ENCODE measurements around the gene FBXW7.
"Not testable (repeated sequence)": the region's sequence is repeated elsewhere in the genome, so short reads cannot be mapped to it uniquely, and the experiment has no call there.

Gene FBXW7

DNA sequence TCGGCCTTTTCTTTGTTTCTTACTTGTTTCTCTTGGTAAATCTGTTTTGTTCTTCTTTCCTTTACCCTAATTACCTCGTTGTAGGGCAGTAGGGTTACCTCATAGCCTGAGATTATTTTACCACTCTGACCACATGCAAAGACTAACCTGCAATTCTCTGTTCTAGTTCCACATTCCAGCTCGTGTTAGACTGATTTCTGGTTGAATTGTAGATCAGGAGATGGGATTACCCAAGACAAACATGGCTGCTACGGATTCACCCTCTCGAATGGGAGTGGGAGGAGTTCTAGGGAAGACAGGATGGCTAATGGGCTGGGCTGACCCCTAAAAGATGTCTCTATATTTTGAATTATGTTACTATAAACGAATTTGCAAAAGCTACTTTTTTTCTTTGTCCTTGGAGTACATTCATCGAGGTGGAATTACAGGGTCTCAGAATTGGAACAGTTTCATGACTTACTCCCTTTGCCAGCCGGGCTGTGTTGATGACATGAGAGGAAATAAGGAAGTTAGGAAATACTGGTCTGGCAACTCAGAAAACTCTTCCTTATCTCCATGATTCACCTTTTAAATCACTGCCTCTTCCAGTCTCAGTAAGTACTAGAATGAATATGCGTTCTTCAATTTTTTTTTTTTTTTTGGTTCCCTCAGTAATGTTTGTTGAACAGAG lies 36.7 kb upstream of the FBXW7 start:
- H3K4me1 ChIP-seq (ENCODE audit: control insufficient read depth, insufficient read depth, low read length), result no peaks in the 10 kb centered on the region
- H3K36me3 ChIP-seq (ENCODE audit: control insufficient read depth, insufficient read depth, low read length), result no peaks in the 10 kb centered on the region
- H3K9ac ChIP-seq (ENCODE audit: low read length), result no peak overlapping the region
- H3K27ac ChIP-seq (ENCODE audit: low read depth, low read length), result no peak overlapping the region
- H3K4me3 ChIP-seq (ENCODE audit: low read depth, low read length), result no peak overlapping the region
- no peaks in the 10 kb centered on the region for H3K27me3 ChIP-seq (ENCODE audit: control insufficient read depth, insufficient read depth, low read length)
- no peaks in the 10 kb centered on the region for H3K9me3 ChIP-seq (ENCODE audit: control insufficient read depth, insufficient read depth, low read depth, low read length)

DNA sequence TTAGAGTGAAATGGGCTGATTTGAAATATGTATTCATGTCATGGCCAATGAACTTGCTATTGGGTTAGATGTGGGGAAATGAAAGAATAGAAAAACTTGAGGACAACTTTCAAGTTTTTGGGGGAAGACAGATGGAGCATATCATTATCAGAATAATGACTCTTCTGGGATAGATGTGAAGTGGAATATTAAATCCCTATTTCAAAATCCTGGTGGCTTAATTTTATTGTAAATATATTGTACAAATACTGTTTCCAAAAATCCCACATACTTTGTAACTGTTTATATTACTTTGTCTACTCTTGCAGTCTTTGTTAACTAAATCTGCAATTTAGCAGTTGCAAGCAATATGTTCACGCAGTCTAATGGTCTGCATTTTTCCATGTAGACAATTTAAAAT lies 35.9 kb upstream of the FBXW7 start:
- no peaks in the 10 kb centered on the region for H3K9me3 ChIP-seq (ENCODE audit: control insufficient read depth, insufficient read depth, low read depth, low read length)
- H3K36me3 ChIP-seq (ENCODE audit: control insufficient read depth, insufficient read depth, low read length), result no peaks in the 10 kb centered on the region
- H3K9ac ChIP-seq (ENCODE audit: low read length), result no peak overlapping the region
- no peak overlapping the region for H3K27ac ChIP-seq (ENCODE audit: low read depth, low read length)
- no peaks in the 10 kb centered on the region for H3K27me3 ChIP-seq (ENCODE audit: control insufficient read depth, insufficient read depth, low read length)
- H3K4me1 ChIP-seq (ENCODE audit: control insufficient read depth, insufficient read depth, low read length), result no peaks in the 10 kb centered on the region
- no peak overlapping the region for H3K4me3 ChIP-seq (ENCODE audit: low read depth, low read length)

DNA sequence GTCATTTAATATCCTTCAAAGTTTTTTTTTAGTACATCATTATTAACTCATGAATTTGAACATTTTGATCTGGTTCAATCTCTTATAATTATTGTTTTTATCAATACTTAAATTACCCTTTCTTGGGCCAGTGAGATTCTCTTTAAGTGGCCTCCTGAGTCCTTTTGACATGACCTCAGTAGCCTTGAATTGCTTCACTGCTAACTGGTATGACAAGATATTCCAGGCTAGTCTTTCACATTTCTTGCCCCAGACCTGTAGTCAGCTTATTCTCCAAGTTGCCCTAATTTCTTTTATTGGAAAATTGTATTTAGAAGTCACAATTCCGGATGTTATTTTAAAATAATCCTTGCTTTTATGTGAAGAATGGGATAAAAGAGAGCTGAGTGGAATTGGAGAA lies 35.4 kb upstream of the FBXW7 start:
- Histone ChIP-seq H3K4me1 (ENCODE audit: control insufficient read depth, insufficient read depth, low read length) (no peaks in the 10 kb centered on the region), H3K27me3 (ENCODE audit: control insufficient read depth, insufficient read depth, low read length) (no peaks in the 10 kb centered on the region), H3K27ac (ENCODE audit: low read depth, low read length) (no peak overlapping the region), H3K36me3 (ENCODE audit: control insufficient read depth, insufficient read depth, low read length) (no peaks in the 10 kb centered on the region), H3K9ac (ENCODE audit: low read length) (no peak overlapping the region), H3K9me3 (ENCODE audit: control insufficient read depth, insufficient read depth, low read depth, low read length) (no peaks in the 10 kb centered on the region), H3K4me3 (ENCODE audit: low read depth, low read length) (no peak overlapping the region)

DNA sequence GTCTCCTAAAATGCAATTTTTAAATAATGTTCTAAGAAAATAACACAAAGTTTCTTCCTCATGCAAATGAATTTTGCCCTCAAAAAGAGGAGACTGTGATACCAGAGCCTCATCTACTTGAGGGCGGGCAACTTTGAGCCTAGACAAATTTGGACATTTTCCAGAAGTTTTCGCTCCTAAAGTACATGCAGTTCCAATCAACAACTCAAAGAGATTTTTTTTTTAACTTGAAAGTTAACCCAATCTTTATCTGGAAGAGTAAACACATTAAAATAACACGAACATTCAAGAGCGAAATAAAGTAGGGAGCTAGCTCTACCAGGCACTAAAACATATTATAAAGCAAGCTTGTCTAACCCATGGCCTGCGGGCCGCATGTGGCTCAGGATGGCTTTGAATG lies 29.4 kb upstream of the FBXW7 start:
- Histone ChIP-seq H3K9me3 (ENCODE audit: control insufficient read depth, insufficient read depth, low read depth, low read length) (no peaks in the 10 kb centered on the region), H3K27ac (ENCODE audit: low read depth, low read length) (no peak overlapping the region), H3K9ac (ENCODE audit: low read length) (no peak overlapping the region), H3K4me3 (ENCODE audit: low read depth, low read length) (no peak overlapping the region), H3K27me3 (ENCODE audit: control insufficient read depth, insufficient read depth, low read length) (no peaks in the 10 kb centered on the region), H3K4me1 (ENCODE audit: control insufficient read depth, insufficient read depth, low read length) (no peaks in the 10 kb centered on the region), H3K36me3 (ENCODE audit: control insufficient read depth, insufficient read depth, low read length) (no peaks in the 10 kb centered on the region)

DNA sequence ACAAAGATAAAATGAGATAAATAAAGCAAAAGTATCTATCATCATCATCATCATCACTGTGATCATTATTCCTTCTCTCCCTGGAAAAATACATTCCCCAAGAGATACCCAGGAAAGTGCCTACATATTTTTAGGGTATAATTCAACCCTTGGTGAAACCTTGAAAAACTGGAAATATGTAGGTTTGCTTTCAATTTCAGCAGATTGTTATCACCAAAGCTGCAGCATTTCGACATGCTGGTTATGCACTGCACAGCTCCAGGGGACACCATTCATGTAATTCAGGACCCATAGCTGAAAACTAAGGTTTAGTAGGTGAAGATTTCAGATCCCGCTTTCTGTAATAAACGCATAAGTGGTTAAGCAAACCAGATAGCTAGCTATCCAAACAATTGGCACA lies 28.4 kb upstream of the FBXW7 start:
- Histone ChIP-seq H3K27me3 (ENCODE audit: control insufficient read depth, insufficient read depth, low read length) (no peaks in the 10 kb centered on the region), H3K27ac (ENCODE audit: low read depth, low read length) (no peak overlapping the region), H3K9ac (ENCODE audit: low read length) (no peak overlapping the region), H3K9me3 (ENCODE audit: control insufficient read depth, insufficient read depth, low read depth, low read length) (no peaks in the 10 kb centered on the region), H3K4me3 (ENCODE audit: low read depth, low read length) (no peak overlapping the region), H3K36me3 (ENCODE audit: control insufficient read depth, insufficient read depth, low read length) (no peaks in the 10 kb centered on the region), H3K4me1 (ENCODE audit: control insufficient read depth, insufficient read depth, low read length) (no peaks in the 10 kb centered on the region)

DNA sequence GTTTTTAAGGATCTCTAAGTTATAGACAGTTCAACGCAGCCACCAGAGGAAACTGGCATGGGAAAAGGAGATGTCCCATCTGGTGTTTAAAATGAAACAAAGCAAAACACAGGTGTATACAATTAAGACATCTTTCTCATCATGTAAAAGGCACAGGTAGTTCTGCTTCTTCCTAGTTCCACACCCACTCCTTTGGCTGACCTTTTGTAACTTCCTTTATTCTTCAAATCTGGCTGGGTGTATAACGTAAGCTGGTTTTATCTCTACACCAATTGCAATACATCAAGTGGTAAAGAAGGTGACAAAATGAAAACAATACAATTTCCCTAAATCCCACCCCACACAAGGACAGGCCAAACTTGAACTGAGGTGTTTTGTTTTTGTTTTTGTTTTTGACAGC lies 27.3 kb upstream of the FBXW7 start:
- no peaks in the 10 kb centered on the region for H3K9me3 ChIP-seq (ENCODE audit: control insufficient read depth, insufficient read depth, low read depth, low read length)
- no peak overlapping the region for H3K4me3 ChIP-seq (ENCODE audit: low read depth, low read length)
- no peaks in the 10 kb centered on the region for H3K36me3 ChIP-seq (ENCODE audit: control insufficient read depth, insufficient read depth, low read length)
- no peaks in the 10 kb centered on the region for H3K4me1 ChIP-seq (ENCODE audit: control insufficient read depth, insufficient read depth, low read length)
- no peaks in the 10 kb centered on the region for H3K27me3 ChIP-seq (ENCODE audit: control insufficient read depth, insufficient read depth, low read length)
- H3K27ac ChIP-seq (ENCODE audit: low read depth, low read length), result no peak overlapping the region
- no peak overlapping the region for H3K9ac ChIP-seq (ENCODE audit: low read length)

DNA sequence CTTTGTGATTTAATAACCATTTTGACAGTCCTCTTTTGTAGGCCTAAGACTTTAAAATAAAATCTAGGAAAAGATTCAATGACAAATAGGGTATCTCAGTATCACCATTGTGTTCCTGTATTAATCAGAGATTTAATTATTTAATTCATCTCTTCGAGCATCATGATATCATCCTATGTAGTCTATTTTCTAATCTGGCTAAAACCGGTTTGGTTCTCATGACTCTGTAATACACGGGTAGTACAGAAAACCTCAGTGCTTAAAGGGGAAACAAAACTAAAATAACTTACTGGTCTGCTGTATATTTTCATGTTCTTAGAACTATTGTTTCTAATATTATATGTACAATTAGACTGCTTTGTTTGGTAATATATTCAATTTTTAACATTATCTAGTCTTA lies 23.7 kb upstream of the FBXW7 start:
- no peaks in the 10 kb centered on the region for H3K27me3 ChIP-seq (ENCODE audit: control insufficient read depth, insufficient read depth, low read length)
- no peak overlapping the region for H3K27ac ChIP-seq (ENCODE audit: low read depth, low read length)
- H3K36me3 ChIP-seq (ENCODE audit: control insufficient read depth, insufficient read depth, low read length), result no peaks in the 10 kb centered on the region
- no peak overlapping the region for H3K9ac ChIP-seq (ENCODE audit: low read length)
- no peak overlapping the region for H3K4me3 ChIP-seq (ENCODE audit: low read depth, low read length)
- no peaks in the 10 kb centered on the region for H3K4me1 ChIP-seq (ENCODE audit: control insufficient read depth, insufficient read depth, low read length)
- no peaks in the 10 kb centered on the region for H3K9me3 ChIP-seq (ENCODE audit: control insufficient read depth, insufficient read depth, low read depth, low read length)

DNA sequence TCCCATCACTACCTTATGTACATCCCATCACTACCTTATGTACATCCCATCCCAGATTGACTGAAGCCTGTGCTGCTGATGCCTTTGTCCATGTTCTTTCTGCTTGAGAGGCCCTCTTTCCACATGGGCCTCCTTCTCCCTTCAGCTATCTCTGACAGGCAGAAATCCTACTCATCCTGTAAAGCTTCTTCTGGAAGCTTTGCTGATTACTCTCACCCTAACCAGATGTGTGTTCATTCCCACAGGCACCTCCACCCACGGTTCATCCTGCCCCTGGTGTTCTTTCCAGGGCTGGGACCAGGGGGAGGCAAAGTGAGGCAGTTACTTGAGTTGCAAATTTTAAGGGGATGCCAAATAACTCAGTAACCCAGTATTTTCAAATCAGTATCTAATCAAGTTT lies 22.5 kb upstream of the FBXW7 start:
- no peaks in the 10 kb centered on the region for H3K4me1 ChIP-seq (ENCODE audit: control insufficient read depth, insufficient read depth, low read length)
- no peak overlapping the region for H3K9ac ChIP-seq (ENCODE audit: low read length)
- no peak overlapping the region for H3K4me3 ChIP-seq (ENCODE audit: low read depth, low read length)
- no peak overlapping the region for H3K27ac ChIP-seq (ENCODE audit: low read depth, low read length)
- no peaks in the 10 kb centered on the region for H3K36me3 ChIP-seq (ENCODE audit: control insufficient read depth, insufficient read depth, low read length)
- H3K9me3 ChIP-seq (ENCODE audit: control insufficient read depth, insufficient read depth, low read depth, low read length), result no peaks in the 10 kb centered on the region
- no peaks in the 10 kb centered on the region for H3K27me3 ChIP-seq (ENCODE audit: control insufficient read depth, insufficient read depth, low read length)

DNA sequence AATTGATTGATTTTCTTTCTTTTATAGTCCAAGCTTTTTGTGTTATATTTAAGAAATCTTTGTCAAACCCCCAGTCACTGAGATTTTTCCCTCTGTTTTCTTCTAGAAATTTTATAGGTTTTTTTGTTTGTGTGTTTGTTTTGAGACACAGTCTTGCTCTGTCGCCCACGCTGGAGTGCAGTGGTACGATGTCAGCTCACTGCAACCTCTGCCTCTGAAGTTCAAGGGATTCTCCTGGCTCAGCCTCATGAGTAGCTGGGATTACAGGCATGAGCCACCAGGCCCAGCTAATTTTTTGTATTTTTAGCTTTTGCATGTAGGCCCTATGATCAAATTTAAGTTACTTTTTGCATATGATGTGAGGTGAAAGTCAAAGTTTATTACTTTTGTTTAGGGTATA lies 20.9 kb upstream of the FBXW7 start:
- H3K9ac ChIP-seq (ENCODE audit: low read length), result no peak overlapping the region
- H3K4me1 ChIP-seq (ENCODE audit: control insufficient read depth, insufficient read depth, low read length), result no peaks in the 10 kb centered on the region
- H3K9me3 ChIP-seq (ENCODE audit: control insufficient read depth, insufficient read depth, low read depth, low read length), result no peaks in the 10 kb centered on the region
- no peaks in the 10 kb centered on the region for H3K27me3 ChIP-seq (ENCODE audit: control insufficient read depth, insufficient read depth, low read length)
- H3K27ac ChIP-seq (ENCODE audit: low read depth, low read length), result no peak overlapping the region
- H3K36me3 ChIP-seq (ENCODE audit: control insufficient read depth, insufficient read depth, low read length), result no peaks in the 10 kb centered on the region
- H3K4me3 ChIP-seq (ENCODE audit: low read depth, low read length), result no peak overlapping the region

DNA sequence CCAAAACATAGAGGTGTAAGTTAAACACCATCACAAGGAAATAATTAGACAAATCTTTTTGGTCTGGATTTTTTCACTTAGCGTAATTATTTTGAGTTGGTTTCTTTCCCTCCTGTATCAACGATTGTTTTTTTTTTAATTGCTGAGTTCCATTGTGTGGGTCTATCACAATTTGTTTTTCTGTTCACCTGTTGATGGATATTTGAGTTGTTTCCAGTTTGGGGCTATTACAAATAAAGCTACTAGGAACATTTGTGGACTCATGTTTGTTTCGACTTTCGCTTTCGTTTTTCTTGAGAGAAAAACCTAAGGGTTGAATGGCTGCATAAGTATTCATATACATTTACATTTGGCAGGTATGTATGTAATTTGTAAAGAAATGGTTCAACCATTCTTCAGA lies 20.4 kb upstream of the FBXW7 start:
- Histone ChIP-seq H3K4me1 (ENCODE audit: control insufficient read depth, insufficient read depth, low read length) (no peaks in the 10 kb centered on the region), H3K27me3 (ENCODE audit: control insufficient read depth, insufficient read depth, low read length) (no peaks in the 10 kb centered on the region), H3K36me3 (ENCODE audit: control insufficient read depth, insufficient read depth, low read length) (no peaks in the 10 kb centered on the region), H3K9ac (ENCODE audit: low read length) (no peak overlapping the region), H3K9me3 (ENCODE audit: control insufficient read depth, insufficient read depth, low read depth, low read length) (no peaks in the 10 kb centered on the region), H3K27ac (ENCODE audit: low read depth, low read length) (no peak overlapping the region), H3K4me3 (ENCODE audit: low read depth, low read length) (no peak overlapping the region)

DNA sequence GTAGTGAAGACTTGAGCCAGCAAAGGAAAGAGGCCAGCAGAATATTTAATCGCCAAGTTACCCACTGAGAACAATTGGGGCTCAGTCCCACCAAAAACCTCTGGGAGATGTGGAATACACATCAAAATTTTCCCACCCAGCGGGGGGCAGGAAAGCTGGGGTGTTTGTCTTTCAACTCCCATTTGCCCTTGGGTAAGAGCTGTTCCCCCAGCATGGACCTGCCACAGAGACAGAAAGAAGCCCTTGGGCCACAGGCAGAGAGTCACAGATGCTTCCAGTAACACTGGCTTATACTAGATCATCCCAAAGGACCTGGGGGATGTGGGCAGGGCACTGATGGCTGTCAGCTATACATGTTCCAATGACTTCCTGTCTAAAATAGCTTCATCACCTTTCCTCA lies 18.9 kb upstream of the FBXW7 start:
- Histone ChIP-seq H3K36me3 (ENCODE audit: control insufficient read depth, insufficient read depth, low read length) (no peaks in the 10 kb centered on the region), H3K9me3 (ENCODE audit: control insufficient read depth, insufficient read depth, low read depth, low read length) (no peaks in the 10 kb centered on the region), H3K4me1 (ENCODE audit: control insufficient read depth, insufficient read depth, low read length) (no peaks in the 10 kb centered on the region), H3K27me3 (ENCODE audit: control insufficient read depth, insufficient read depth, low read length) (no peaks in the 10 kb centered on the region), H3K4me3 (ENCODE audit: low read depth, low read length) (no peak overlapping the region), H3K9ac (ENCODE audit: low read length) (no peak overlapping the region), H3K27ac (ENCODE audit: low read depth, low read length) (no peak overlapping the region)

DNA sequence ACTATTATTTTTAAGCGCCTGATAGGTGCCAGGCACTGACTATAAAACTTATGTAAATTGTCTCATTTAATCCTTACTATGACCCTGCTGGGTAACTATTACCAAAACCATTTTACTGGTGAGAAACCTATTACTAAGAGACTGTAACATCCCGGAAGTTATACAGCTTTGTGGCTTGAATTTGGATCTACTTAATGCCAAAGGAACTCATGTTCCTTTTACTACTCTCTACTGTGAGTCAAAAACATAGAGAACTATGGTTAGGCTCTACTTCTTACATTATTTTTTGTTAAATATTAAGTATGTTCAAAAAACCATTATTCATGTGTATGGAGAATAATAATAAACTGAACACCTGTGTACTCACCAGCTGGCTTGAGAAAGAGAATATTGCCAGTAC lies 14.8 kb upstream of the FBXW7 start:
- H3K4me1 ChIP-seq (ENCODE audit: control insufficient read depth, insufficient read depth, low read length); H3K9me3 ChIP-seq (ENCODE audit: control insufficient read depth, insufficient read depth, low read depth, low read length); H3K4me3 ChIP-seq (ENCODE audit: low read depth, low read length); H3K27me3 ChIP-seq (ENCODE audit: control insufficient read depth, insufficient read depth, low read length); H3K27ac ChIP-seq (ENCODE audit: low read depth, low read length); H3K9ac ChIP-seq (ENCODE audit: low read length); H3K36me3 ChIP-seq (ENCODE audit: control insufficient read depth, insufficient read depth, low read length): not testable (repeated sequence)
